Fibroblast of lung (primary cell): Measurements from ENCODE around the gene KIAA1958.

Experiments
- EZH2 ChIP-seq: IDR thresholded peaks from 2 replicates; pipeline ENCODE4 v1.5.1; 2012; ENCODE audit warnings: low read length, control low read depth, mild to moderate bottlenecking; ENCODE audit errors: missing control alignments
- TF ChIP-seq, protein P1 (sequence below), 2 donors: IDR thresholded peaks in 1 of 2; conservative IDR thresholded peaks in 1 of 2; 1 replicate in 1 of 2; 2 replicates in 1 of 2; pipeline ENCODE4 v1.5.1; 2011 to 2012; ENCODE audit warnings: low read length in 2 of 2, control low read depth in 1 of 2, inconsistent platforms in 1 of 2, low read depth in 1 of 2, mild to moderate bottlenecking in 1 of 2

DNA sequence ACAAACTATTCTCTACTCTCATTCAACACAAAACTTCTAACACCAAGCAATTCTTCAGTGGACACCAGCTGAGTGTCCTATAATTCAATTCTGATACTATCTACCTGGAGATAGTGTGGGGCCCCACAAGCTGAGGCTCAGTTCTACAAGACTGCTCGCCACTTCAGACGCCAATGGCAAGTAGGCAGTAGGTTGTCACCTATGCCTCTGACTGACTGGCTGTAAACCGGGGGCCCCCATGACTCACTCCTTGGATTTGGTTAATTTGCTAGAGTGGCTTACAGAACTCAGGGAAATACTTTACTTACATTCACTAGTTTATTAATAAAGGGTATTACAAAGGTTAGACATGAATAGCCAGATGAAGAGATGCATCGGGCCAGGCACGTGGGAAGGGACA is 209.8 kb downstream of the KIAA1958 start:
- TF ChIP-seq, protein P1, sequence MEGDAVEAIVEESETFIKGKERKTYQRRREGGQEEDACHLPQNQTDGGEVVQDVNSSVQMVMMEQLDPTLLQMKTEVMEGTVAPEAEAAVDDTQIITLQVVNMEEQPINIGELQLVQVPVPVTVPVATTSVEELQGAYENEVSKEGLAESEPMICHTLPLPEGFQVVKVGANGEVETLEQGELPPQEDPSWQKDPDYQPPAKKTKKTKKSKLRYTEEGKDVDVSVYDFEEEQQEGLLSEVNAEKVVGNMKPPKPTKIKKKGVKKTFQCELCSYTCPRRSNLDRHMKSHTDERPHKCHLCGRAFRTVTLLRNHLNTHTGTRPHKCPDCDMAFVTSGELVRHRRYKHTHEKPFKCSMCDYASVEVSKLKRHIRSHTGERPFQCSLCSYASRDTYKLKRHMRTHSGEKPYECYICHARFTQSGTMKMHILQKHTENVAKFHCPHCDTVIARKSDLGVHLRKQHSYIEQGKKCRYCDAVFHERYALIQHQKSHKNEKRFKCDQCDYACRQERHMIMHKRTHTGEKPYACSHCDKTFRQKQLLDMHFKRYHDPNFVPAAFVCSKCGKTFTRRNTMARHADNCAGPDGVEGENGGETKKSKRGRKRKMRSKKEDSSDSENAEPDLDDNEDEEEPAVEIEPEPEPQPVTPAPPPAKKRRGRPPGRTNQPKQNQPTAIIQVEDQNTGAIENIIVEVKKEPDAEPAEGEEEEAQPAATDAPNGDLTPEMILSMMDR (conservative IDR thresholded peaks at IDR 0.05 in 1 of 2, IDR thresholded peaks at IDR 0.05 in 1 of 2; ENCODE audit: low read depth in 1 of 2, low read length in 2 of 2), result no peak
- no peak for TF ChIP-seq EZH2
